Hair follicle dermal papilla cell (primary cell): ENCODE measurements around the gene REEP5. TPM values are rescaled to one million over a fixed set of nuclear protein-coding genes. Genes with fewer than 3 reads are reported as not detected.

Experiments used
- total RNA-seq: library from RNA; depleted of rRNA; stranded (reverse); fragments of >200 nt; gene quantifications from 2 replicates; pipeline ENCODE4 v1.2.3, GENCODE V29; 2012

REEP5 gene
- total RNA-seq = 38.5 and 43.8 TPM in 2 replicates

DNA sequence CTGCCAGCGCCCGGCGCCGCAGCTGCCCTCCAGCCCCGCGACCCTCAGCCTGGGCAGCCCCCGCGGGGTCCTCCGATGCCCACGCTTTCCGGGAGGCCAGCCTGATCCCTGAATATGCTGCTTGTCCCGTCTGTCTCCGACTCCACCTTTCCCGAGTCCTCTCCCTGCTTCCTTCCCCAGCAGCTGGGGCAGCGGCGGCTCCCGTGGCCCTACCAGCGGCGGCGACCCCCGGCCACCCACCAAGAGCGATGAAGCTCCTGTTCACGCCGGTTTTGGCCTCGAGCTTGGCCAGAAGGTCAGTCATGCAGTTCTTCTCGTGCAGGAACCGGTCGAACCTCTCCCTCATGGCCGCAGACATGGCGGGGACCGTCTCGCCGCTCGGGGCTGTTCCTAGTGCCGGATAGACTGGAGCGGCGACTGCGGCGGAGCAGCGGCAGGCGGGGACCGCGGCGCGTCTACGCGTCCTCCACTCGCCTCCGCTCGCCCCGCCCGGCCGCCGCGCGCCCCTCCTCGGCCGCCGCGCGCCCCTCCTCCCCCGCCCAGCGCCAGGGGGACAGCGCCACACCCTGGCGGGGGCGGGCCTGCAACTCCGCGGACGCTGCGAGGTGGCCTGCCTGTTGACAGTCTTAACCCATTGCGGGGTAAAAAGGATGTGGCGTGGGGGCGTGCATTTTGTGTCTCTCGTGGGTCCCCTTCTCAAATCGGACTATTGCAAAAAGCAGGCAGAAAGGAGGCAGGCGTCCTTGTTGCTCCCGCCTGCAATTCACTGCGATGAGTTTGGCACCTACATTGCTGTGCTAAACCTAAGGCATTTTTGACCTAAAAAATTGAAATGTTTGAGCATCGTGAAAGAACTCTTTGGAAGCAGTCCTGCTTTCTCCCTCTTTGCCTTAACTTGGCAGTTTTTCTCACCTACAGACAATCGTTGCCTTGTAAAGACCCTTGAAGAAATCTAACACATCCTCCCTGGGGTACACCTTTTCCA, at the start of gene REEP5:
TSS of gene REEP5 (minus strand) at position 395 of the 985 bp plus-strand sequence. CDS start at position 358, 37 bp downstream.

DNA sequence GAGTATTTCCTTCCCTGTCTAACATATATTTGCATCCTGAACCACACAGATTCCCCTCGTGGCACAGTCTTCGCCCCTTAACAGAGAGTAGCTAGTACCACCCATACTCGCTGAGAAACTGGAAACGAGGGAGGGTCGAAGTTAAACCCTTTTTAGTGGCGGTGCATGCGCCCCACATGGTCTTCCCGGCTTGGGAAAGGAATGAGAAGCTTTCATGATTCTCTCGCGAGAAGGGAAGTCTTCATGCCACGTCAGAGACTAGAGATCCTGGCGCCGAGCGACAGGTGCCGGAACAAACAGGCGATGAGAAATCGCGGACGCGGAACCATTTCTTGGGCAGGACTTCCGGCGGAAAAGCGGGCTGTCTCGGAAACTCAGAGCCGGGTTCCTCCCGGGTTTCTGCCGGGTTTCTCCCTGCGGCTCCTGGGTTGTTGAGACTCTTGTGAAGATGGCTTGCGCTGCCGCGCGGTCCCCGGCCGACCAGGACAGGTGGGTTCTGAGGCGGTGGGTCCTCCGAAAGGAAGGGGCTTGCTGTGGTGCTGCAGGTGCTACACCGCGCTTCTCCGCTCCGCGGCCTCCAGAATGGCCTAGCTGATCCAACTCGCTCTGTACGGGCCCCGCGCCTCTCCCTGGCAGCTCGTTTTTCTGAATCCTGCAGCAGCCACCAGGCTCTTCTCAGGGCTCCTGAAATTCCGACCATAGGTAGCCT, 60.9 kb downstream of the REEP5 start, which contains the start of gene SRP19:
TSS of gene SRP19 (plus strand) at position 359 of the 709 bp plus-strand sequence. CDS start at position 449, 90 bp downstream.

Other genes with a start within 250 kb of the REEP5 start
- 70.7 and 76.9 TPM in 2 replicates for gene APC, start 184.3 kb downstream of the REEP5 start, total RNA-seq
- gene SRP19, start 60.9 kb downstream of the REEP5 start, total RNA-seq = 33.2 and 41.9 TPM in 2 replicates
- gene DCP2, start 54.6 kb upstream of the REEP5 start, total RNA-seq = 20.3 and 30.0 TPM in 2 replicates